ENCODE data around the gene SLC25A1.
"Not testable (repeated sequence)": the region's sequence is repeated elsewhere in the genome, so short reads cannot be mapped to it uniquely, and the experiment has no call there.

Gene SLC25A1

DNA sequence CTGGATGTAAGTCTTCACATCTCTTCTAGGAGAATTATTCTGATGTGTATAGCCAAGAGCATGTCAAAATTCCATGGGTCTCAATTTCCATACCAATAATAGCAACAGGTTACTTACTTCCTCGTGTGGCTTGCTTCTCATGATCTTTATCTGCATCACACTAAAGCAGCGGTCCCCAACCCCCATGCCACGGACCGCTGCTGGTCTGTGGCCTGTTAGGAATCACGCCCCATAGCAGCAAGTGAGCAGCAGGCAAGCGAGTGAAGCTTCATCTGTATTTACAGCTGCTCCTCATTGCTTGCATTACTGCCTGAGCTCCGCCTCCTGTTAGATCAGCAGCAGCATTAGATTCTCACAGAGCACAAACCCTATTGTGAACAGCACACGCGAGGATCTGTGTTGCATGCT is 28.9 kb upstream of the SLC25A1 start:
- Histone ChIP-seq H3K36me3 (ENCODE audit: insufficient read depth) (no peaks in the 10 kb centered on the region), H3K79me2 (ENCODE audit: insufficient read depth, low read depth) (no peaks in the 10 kb centered on the region), H3K4me1 (ENCODE audit: low read depth, poor library complexity, severe bottlenecking) (no peaks in the 10 kb centered on the region), H3K27me3 (ENCODE audit: insufficient read depth, low read depth) (no peaks in the 10 kb centered on the region), H2AFZ (ENCODE audit: low read depth) (no peak overlapping the region), H3K4me2 (no peak overlapping the region), H3K27ac (no peak overlapping the region), H4K20me1 (ENCODE audit: insufficient read depth) (no peaks in the 10 kb centered on the region), H3K9ac (no peak overlapping the region), H3K4me3 (IDR thresholded peaks at IDR 0.05; ENCODE audit: insufficient read depth, low read depth, low read length) (no peak overlapping the region)
- TF ChIP-seq, protein P1, sequence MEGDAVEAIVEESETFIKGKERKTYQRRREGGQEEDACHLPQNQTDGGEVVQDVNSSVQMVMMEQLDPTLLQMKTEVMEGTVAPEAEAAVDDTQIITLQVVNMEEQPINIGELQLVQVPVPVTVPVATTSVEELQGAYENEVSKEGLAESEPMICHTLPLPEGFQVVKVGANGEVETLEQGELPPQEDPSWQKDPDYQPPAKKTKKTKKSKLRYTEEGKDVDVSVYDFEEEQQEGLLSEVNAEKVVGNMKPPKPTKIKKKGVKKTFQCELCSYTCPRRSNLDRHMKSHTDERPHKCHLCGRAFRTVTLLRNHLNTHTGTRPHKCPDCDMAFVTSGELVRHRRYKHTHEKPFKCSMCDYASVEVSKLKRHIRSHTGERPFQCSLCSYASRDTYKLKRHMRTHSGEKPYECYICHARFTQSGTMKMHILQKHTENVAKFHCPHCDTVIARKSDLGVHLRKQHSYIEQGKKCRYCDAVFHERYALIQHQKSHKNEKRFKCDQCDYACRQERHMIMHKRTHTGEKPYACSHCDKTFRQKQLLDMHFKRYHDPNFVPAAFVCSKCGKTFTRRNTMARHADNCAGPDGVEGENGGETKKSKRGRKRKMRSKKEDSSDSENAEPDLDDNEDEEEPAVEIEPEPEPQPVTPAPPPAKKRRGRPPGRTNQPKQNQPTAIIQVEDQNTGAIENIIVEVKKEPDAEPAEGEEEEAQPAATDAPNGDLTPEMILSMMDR (conservative IDR thresholded peaks at IDR 0.05; ENCODE audit: low read depth, low read length): no peak

DNA sequence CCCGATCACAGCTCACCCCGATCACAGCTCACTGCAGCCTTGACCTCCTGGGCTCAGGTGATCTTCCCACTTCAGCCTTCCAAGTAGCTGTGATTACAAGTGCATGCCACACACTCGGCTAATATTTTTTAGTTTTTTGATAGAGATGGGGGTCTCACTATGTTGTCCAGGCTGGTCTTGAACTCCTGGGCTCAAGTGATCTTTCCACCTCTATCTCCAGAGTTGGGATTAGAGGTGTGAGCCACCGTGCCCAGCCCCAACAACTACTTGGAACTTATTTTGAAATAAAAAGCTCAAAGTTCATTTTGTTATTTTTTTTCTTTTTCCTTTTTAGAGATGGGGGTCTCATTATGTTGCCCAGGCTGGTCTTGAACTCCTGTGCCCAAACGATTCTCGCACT is 27.8 kb upstream of the SLC25A1 start:
- H3K4me2 ChIP-seq: no peak overlapping the region
- no peaks in the 10 kb centered on the region for H3K36me3 ChIP-seq (ENCODE audit: insufficient read depth)
- H4K20me1 ChIP-seq (ENCODE audit: insufficient read depth): no peaks in the 10 kb centered on the region
- no peak overlapping the region for H2AFZ ChIP-seq (ENCODE audit: low read depth)
- H3K9ac ChIP-seq: no peak overlapping the region
- H3K27ac ChIP-seq: no peak overlapping the region
- no peaks in the 10 kb centered on the region for H3K4me1 ChIP-seq (ENCODE audit: low read depth, poor library complexity, severe bottlenecking)
- H3K4me3 ChIP-seq (IDR thresholded peaks at IDR 0.05; ENCODE audit: insufficient read depth, low read depth, low read length): no peak overlapping the region
- no peaks in the 10 kb centered on the region for H3K27me3 ChIP-seq (ENCODE audit: insufficient read depth, low read depth)
- TF ChIP-seq, protein P1 (conservative IDR thresholded peaks at IDR 0.05; ENCODE audit: low read depth, low read length): no peak
- no peaks in the 10 kb centered on the region for H3K79me2 ChIP-seq (ENCODE audit: insufficient read depth, low read depth)

DNA sequence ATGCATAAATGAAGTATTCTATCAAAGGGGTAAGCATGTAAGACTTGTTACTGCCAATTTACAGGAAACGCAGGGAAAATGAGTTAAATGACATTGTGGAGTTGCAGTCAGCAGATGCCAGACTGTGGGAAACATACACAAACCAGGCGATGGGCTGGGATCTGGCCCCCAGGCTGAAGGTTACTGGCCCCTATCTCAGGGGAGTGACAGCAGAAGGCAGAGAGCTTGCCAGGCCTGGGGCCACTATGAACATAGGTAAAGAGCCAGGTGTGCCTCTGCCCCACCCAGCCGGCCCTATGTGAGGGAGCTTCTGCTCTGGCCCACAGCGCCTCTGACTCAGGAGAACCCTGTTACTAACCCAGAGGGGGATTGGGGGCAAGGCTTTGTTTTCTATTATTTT is 26.1 kb upstream of the SLC25A1 start:
- Histone ChIP-seq H3K27ac (no peak overlapping the region), H3K9ac (no peak overlapping the region), H3K79me2 (ENCODE audit: insufficient read depth, low read depth) (no peaks in the 10 kb centered on the region), H3K27me3 (ENCODE audit: insufficient read depth, low read depth) (no peaks in the 10 kb centered on the region), H4K20me1 (ENCODE audit: insufficient read depth) (no peaks in the 10 kb centered on the region), H2AFZ (ENCODE audit: low read depth) (no peak overlapping the region), H3K4me2 (no peak overlapping the region), H3K36me3 (ENCODE audit: insufficient read depth) (no peaks in the 10 kb centered on the region), H3K4me1 (ENCODE audit: low read depth, poor library complexity, severe bottlenecking) (no peaks in the 10 kb centered on the region), H3K4me3 (IDR thresholded peaks at IDR 0.05; ENCODE audit: insufficient read depth, low read depth, low read length) (no peak overlapping the region)
- TF ChIP-seq, protein P1 (conservative IDR thresholded peaks at IDR 0.05; ENCODE audit: low read depth, low read length): no peak

DNA sequence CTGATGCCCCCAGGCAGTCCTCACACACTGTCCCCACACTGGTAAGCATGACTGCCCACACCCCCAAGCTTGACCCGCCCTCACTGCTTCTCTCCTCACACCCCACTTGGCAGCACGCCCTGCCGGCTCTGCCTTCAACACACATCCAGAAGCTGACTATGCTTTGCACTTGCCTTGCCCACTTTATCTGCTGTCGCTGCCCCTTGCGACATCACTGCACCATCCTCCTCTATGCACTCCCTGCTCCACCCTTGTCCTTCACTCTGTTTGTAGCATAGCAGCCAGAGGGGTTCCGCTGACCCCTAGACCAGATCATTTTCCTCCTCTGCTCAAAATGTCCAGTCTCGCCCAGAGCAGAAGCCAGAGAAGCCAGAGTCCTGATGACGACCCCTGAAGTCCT is 25.3 kb upstream of the SLC25A1 start:
- no peaks in the 10 kb centered on the region for H4K20me1 ChIP-seq (ENCODE audit: insufficient read depth)
- H3K9ac ChIP-seq: no peak overlapping the region
- H3K4me3 ChIP-seq (IDR thresholded peaks at IDR 0.05; ENCODE audit: insufficient read depth, low read depth, low read length): no peak overlapping the region
- H3K4me1 ChIP-seq (ENCODE audit: low read depth, poor library complexity, severe bottlenecking): no peaks in the 10 kb centered on the region
- TF ChIP-seq, protein P1 (conservative IDR thresholded peaks at IDR 0.05; ENCODE audit: low read depth, low read length): no peak
- H2AFZ ChIP-seq (ENCODE audit: low read depth): no peak overlapping the region
- H3K79me2 ChIP-seq (ENCODE audit: insufficient read depth, low read depth): no peaks in the 10 kb centered on the region
- H3K36me3 ChIP-seq (ENCODE audit: insufficient read depth): no peaks in the 10 kb centered on the region
- no peak overlapping the region for H3K27ac ChIP-seq
- H3K27me3 ChIP-seq (ENCODE audit: insufficient read depth, low read depth): no peaks in the 10 kb centered on the region
- no peak overlapping the region for H3K4me2 ChIP-seq

DNA sequence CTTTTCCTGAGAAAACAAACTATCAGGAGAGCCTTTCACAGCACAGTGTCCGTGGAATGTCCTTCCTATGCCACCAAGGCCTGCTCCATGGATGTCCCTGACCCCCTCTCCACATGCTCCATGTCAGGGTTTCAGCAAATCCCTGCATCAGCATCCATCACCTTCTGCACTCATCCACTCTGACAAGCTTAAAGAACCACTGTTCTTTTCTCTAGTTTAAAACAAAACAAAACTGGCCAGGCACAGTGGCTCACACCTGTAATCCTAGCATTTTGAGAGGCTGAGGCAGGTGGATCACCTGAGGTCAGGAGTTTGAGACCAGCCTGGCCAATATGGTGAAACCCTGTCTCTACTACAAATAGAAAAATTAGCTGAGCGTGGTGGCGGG is 24.3 kb upstream of the SLC25A1 start:
- not testable (repeated sequence) for H3K79me2 ChIP-seq (ENCODE audit: insufficient read depth, low read depth); H3K36me3 ChIP-seq (ENCODE audit: insufficient read depth); H3K27me3 ChIP-seq (ENCODE audit: insufficient read depth, low read depth); H3K4me1 ChIP-seq (ENCODE audit: low read depth, poor library complexity, severe bottlenecking); H3K27ac ChIP-seq; H2AFZ ChIP-seq (ENCODE audit: low read depth); H4K20me1 ChIP-seq (ENCODE audit: insufficient read depth); H3K4me2 ChIP-seq; H3K9ac ChIP-seq; H3K4me3 ChIP-seq (IDR thresholded peaks at IDR 0.05; ENCODE audit: insufficient read depth, low read depth, low read length)
